Effector memory CD8-positive, alpha-beta T cell (primary cell): ENCODE data around the gene APOBEC3B.
"Not testable (repeated sequence)": the region's sequence is repeated elsewhere in the genome, so short reads cannot be mapped to it uniquely, and the experiment has no call there.

Experiments used
- ATAC-seq: fragments of 150-1000 bp; cut with Tn5 transposase; replicated peaks from 2 replicates; pipeline ENCODE4 v1.10.0; 2021; ENCODE audit warnings: mild to moderate bottlenecking, moderate library complexity
- DNase-seq, 3 experiments: peaks; one replicate each; pipeline ENCODE4 v3.0.0; 2021
- H3K27ac Mint-ChIP-seq, 2 donors: one replicate each; pipeline ENCODE4 v1.8.0; 2022; ENCODE audit warnings: mild to moderate bottlenecking in 2 of 2, mixed read lengths in 2 of 2, moderate library complexity in 2 of 2
- H3K27me3 Mint-ChIP-seq, 2 donors: one replicate each; pipeline ENCODE4 v1.8.0; 2022; ENCODE audit warnings: mixed read lengths in 2 of 2
- H3K36me3 Mint-ChIP-seq: one replicate; pipeline ENCODE4 v1.8.0; 2022; ENCODE audit warnings: mild to moderate bottlenecking, moderate library complexity, mixed read lengths; ENCODE audit not compliant: insufficient read depth
- H3K4me1 Mint-ChIP-seq, 2 donors: one replicate each; pipeline ENCODE4 v1.8.0; 2022; ENCODE audit warnings: low read depth in 2 of 2, mixed read lengths in 2 of 2
- H3K4me3 Mint-ChIP-seq, 2 donors: one replicate each; pipeline ENCODE4 v1.8.0; 2022; ENCODE audit warnings: mild to moderate bottlenecking in 2 of 2, mixed read lengths in 2 of 2, moderate library complexity in 2 of 2
- H3K9me3 Mint-ChIP-seq, 2 donors: one replicate each; pipeline ENCODE4 v1.8.0; 2022; ENCODE audit warnings: mixed read lengths in 2 of 2

APOBEC3B gene

GRCh38 chr22:39024519-39025308 lies 42.6 kb downstream of the APOBEC3B start:
- H3K4me3 Mint-ChIP-seq: peak overlapping the region; percentile 68 to 98
- peak overlapping the region; percentile 89 to 93 for H3K27ac Mint-ChIP-seq
- H3K27me3 Mint-ChIP-seq: no peaks in the 10 kb centered on the region
- ATAC-seq (peak; percentile 15), DNase-seq (peak in 1 of 3 experiments; percentile 13)
- H3K4me1 Mint-ChIP-seq: peaks cover 49 to 54% of the 10 kb centered on the region in 2 donors
- no peaks in the 10 kb centered on the region for H3K9me3 Mint-ChIP-seq
- H3K36me3 Mint-ChIP-seq: peaks cover 69% of the 10 kb centered on the region

- H3K27me3 Mint-ChIP-seq: no peaks in the 10 kb centered on the region
- H3K4me1 Mint-ChIP-seq: peaks cover 38 to 44% of the 10 kb centered on the region in 2 donors
- DNase-seq: no peak
- H3K4me3 Mint-ChIP-seq: peak overlapping the region in 1 of 2 donors; percentile 58
- no peaks in the 10 kb centered on the region for H3K9me3 Mint-ChIP-seq
- no peak for ATAC-seq
- peaks cover 65% of the 10 kb centered on the region for H3K36me3 Mint-ChIP-seq
- H3K27ac Mint-ChIP-seq: peak overlapping the region; percentile 85 to 89
These were observed 44.5 kb downstream of the APOBEC3B start for GRCh38 chr22:39026509-39027150.

- ATAC-seq: no peak
- Mint-ChIP-seq H3K9me3 (no peaks in the 10 kb centered on the region), H3K4me3 (no peak overlapping the region), H3K36me3 (peaks cover 68% of the 10 kb centered on the region), H3K27me3 (no peaks in the 10 kb centered on the region), H3K27ac (peak overlapping the region; percentile 82 to 85), H3K4me1 (peaks cover 32 to 38% of the 10 kb centered on the region in 2 donors)
- no peak for DNase-seq
These were observed 45.6 kb downstream of the APOBEC3B start for GRCh38 chr22:39027717-39028116.

DNA sequence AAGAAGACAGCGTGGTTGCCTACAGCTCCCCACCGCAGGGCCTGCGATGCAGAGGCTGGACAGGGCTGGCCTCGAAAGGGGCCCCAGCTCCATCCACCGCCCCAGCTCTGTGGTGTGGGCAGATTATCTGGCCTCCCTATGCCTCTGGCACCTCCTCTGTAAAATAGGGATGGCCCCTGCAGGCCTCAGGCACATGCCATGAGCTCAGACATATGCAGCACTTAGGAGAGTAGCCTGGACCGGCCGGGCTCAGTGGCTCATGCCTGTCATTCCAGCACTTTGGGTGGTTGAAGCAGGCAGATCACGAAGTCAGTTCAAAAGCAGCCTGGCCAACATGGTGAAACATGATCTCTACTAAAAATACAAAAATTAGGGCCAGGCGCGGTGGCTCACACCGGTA lies 46.1 kb downstream of the APOBEC3B start:
- no peak for ATAC-seq
- H3K27me3 Mint-ChIP-seq: no peaks in the 10 kb centered on the region
- peaks cover 64% of the 10 kb centered on the region for H3K36me3 Mint-ChIP-seq
- H3K9me3 Mint-ChIP-seq: no peaks in the 10 kb centered on the region
- no peak for DNase-seq
- H3K27ac Mint-ChIP-seq: peak overlapping the region; percentile 82 to 85
- no peak overlapping the region for H3K4me3 Mint-ChIP-seq
- peaks cover 32 to 38% of the 10 kb centered on the region in 2 donors for H3K4me1 Mint-ChIP-seq

- DNase-seq (no peak), ATAC-seq (no peak)
- Mint-ChIP-seq H3K36me3 (peaks cover 55% of the 10 kb centered on the region), H3K4me1 (peaks cover 25 to 32% of the 10 kb centered on the region in 2 donors), H3K27me3 (no peaks in the 10 kb centered on the region), H3K9me3 (no peaks in the 10 kb centered on the region), H3K4me3 (no peak overlapping the region), H3K27ac (no peak overlapping the region)
These were observed 47.1 kb downstream of the APOBEC3B start for GRCh38 chr22:39029227-39029626.

DNA sequence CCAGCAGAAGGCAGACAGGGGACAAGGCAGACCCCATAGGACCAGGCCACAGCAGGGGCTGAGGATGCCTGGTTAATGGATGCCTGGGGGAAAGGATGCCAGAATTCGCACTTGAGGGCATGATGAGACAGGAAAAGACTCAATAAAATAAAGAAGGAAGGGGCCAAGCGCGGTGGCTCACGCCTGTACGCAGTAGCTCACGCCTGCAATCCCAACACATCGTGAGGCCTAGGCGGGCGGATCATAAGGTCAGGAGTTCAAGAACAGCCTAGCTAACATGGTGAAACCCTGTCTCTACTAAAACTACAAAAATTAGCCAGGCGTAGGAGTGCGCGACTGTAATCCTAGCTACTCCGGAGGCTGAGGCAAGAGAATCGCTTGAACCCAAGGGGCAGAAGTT lies 48.6 kb downstream of the APOBEC3B start:
- peak overlapping the region in 1 of 2 donors; percentile 36 for H3K27ac Mint-ChIP-seq

GRCh38 chr22:39031434-39032295 lies 49.5 kb downstream of the APOBEC3B start:
- peaks cover 4 to 11% of the 10 kb centered on the region in 2 donors for H3K4me1 Mint-ChIP-seq
- not testable (repeated sequence) for H3K27ac Mint-ChIP-seq, ATAC-seq, H3K4me3 Mint-ChIP-seq, H3K9me3 Mint-ChIP-seq, DNase-seq, H3K27me3 Mint-ChIP-seq
- H3K36me3 Mint-ChIP-seq: peaks cover 35% of the 10 kb centered on the region

More for the DNA sequence above, 48.6 kb downstream of the APOBEC3B start:
- DNase-seq (no peak), ATAC-seq (no peak)
- H3K36me3 Mint-ChIP-seq: peaks cover 42% of the 10 kb centered on the region
- no peaks in the 10 kb centered on the region for H3K9me3 Mint-ChIP-seq
- no peak overlapping the region for H3K4me3 Mint-ChIP-seq
- H3K27me3 Mint-ChIP-seq: no peaks in the 10 kb centered on the region
- peaks cover 13 to 18% of the 10 kb centered on the region in 2 donors for H3K4me1 Mint-ChIP-seq

- ATAC-seq, H3K27me3 Mint-ChIP-seq, H3K4me3 Mint-ChIP-seq, H3K9me3 Mint-ChIP-seq, DNase-seq: not testable (repeated sequence)
- peaks cover 15% of the 10 kb centered on the region for H3K36me3 Mint-ChIP-seq
- H3K4me1 Mint-ChIP-seq: peaks cover 21% of the 10 kb centered on the region in 2 donors
- peak overlapping the region in 1 of 2 donors; percentile 19 for H3K27ac Mint-ChIP-seq
These were observed 54.9 kb downstream of the APOBEC3B start for GRCh38 chr22:39037071-39037470.

DNA sequence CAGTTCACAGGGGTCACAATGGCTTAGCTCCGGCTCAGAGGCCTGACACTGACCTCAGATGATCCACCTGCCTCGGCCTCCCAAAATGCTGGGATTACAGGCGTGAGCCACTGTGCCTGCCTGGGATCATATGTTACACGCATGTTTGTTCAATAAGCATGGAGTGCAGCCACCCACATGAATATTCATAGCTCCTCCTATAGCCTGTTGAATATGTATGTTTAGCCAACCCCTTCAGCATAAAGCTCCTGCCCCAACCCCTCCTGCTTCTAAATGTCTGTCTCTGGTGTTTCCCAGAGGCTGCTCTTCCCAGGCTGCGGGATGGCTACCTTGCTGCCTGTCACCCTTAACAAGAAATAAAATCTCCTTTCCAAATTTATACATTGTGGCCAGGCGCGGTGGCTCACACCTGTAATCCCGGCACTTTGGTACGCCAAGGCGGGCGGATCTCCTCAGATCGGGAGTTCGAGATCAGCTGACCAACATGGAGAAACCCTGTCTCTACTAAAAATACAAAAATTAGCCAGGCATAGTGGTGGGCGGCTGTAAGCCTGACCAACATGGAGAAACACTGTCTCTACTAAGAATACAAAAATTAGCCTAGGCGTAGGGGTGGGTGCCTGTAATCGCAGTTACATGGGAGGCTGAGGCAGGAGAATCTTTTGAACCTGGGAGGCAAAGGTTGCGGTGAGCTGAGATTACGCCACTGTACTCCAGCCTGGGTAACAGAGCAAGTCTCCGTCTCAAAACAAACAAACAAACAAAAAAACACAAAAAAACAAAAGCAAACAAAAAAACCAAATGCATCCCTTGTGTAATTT lies 57.4 kb downstream of the APOBEC3B start:
- Mint-ChIP-seq H3K9me3 (no peaks in the 10 kb centered on the region), H3K4me1 (peaks cover 28% of the 10 kb centered on the region in 2 donors), H3K4me3 (peak overlapping the region; percentile 87 to 90), H3K27me3 (no peaks in the 10 kb centered on the region), H3K27ac (peak overlapping the region; percentile 92 to 94), H3K36me3 (peaks cover 29% of the 10 kb centered on the region)
- ATAC-seq (no peak), DNase-seq (no peak)

DNA sequence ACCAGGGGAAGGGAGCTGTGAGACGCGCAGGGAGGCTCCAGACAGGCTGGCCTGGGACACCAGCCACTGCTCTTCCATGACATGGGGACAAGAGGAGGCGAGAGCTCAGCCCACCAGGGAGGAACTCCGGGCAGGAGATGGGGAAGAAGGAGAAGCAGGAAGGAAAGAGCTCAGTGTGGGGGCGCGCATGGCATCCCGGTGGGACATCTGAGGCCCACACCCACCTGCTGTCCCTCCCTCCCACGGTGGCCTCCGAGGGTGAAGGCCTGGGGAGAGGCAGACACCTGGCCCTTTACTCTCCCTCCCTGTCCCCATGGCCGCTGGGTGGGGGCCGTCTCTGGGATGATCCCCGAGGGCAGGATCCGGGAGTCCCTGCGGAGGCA lies 58.0 kb downstream of the APOBEC3B start:
- H3K4me1 Mint-ChIP-seq: peaks cover 31 to 32% of the 10 kb centered on the region in 2 donors
- DNase-seq, ATAC-seq: not testable (repeated sequence)

DNA sequence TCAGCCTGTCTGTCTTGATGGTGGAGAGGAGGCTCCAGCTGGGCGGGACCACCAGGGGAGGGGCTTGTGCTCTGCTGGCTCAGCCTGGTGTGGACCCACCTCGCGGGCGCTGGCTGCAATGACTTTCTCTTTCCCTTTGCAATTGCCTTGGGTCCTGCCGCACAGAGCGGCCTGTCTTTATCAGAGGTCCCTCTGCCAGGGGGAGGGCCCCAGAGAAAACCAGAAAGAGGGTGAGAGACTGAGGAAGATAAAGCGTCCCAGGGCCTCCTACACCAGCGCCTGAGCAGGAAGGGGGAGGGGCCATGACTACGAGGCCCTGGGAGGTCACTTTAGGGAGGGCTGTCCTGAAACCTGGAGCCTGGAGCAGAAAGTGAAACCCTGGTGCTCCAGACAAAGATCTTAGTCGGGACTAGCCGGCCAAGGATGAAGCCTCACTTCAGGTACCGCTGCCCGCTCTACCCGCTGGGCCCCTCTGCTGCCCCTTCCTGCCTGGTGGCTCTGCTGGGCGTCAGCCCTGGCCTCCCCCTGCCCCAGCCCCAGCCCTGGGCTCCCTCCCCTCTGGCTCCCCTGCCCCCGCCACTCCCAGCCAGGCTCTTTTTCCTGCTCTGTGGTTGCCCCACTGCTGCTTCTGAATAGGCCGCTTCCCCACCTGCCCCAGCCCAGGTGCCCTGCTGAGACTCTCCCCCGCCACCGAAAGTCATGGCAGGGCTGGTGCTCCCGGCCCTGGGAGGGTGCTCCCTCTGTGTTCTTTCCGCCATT lies 58.6 kb downstream of the APOBEC3B start, which contains the start of gene APOBEC3F:
Gene APOBEC3F, plus strand, starts transcription at position 327 of the 759 bp plus-strand sequence. Its CDS starts 97 bp downstream, at position 424.
- Mint-ChIP-seq H3K4me1 (peaks cover 35 to 38% of the 10 kb centered on the region in 2 donors), H3K27ac (peak within 1 kb of the TSS; percentile 92 to 94), H3K36me3 (peaks cover 29% of the 10 kb centered on the region), H3K4me3 (peak within 1 kb of the TSS; percentile 87 to 90)
- peak; percentile 95 for ATAC-seq
- DNase-seq: peak; percentile 64 to 66 (median 65)
- H3K27me3 Mint-ChIP-seq, H3K9me3 Mint-ChIP-seq: not testable (repeated sequence)

More for the DNA sequence above, 58.0 kb downstream of the APOBEC3B start:
- Mint-ChIP-seq H3K36me3 (peaks cover 29% of the 10 kb centered on the region), H3K27ac (peak overlapping the region; percentile 92 to 94), H3K4me3 (peak overlapping the region; percentile 87 to 90)
- H3K27me3 Mint-ChIP-seq, H3K9me3 Mint-ChIP-seq: not testable (repeated sequence)

- Mint-ChIP-seq H3K27me3 (no peaks in the 10 kb centered on the region), H3K36me3 (peaks cover 36% of the 10 kb centered on the region), H3K4me1 (peaks cover 47% of the 10 kb centered on the region in 2 donors), H3K9me3 (no peaks in the 10 kb centered on the region), H3K27ac (peak overlapping the region; percentile 92 to 94), H3K4me3 (peak overlapping the region; percentile 87 to 90)
- no peak for DNase-seq
- no peak for ATAC-seq
These were observed 59.8 kb downstream of the APOBEC3B start for GRCh38 chr22:39041908-39042307.
